ENCODE measurements around the gene MAP3K4. TPM values are rescaled to one million over a fixed set of nuclear protein-coding genes. Genes with fewer than 3 reads are reported as not detected.
A peak's percentile ranks its signal among the peaks of the same experiment; 100 is the strongest.
"Not testable (repeated sequence)": the region's sequence is repeated elsewhere in the genome, so short reads cannot be mapped to it uniquely, and the experiment has no call there.

MAP3K4 gene
- total RNA-seq, 1 donor from 2014 or later, result 59.8 TPM

- no peaks in the 10 kb centered on the region for H3K27me3 Mint-ChIP-seq (ENCODE audit: low read depth)
- peaks cover 29% of the 10 kb centered on the region for H3K4me1 Mint-ChIP-seq
- no peaks in the 10 kb centered on the region for H3K36me3 Mint-ChIP-seq
- no peak overlapping the region for H3K4me3 Mint-ChIP-seq
- no peak for TF ChIP-seq CTCF (IDR thresholded peaks at IDR 0.05; ENCODE audit: unreplicated experiment)
- H3K9me3 Mint-ChIP-seq, result no peaks in the 10 kb centered on the region
- no peak for DNase-seq (ENCODE audit: low spot score in 2 of 2, unreplicated experiment in 2 of 2)
- peak overlapping the region; percentile 77 for H3K27ac Mint-ChIP-seq
Measured at GRCh38 chr6:160974304-160974771, 17.2 kb upstream of the MAP3K4 start.

- Mint-ChIP-seq H3K36me3 (no peaks in the 10 kb centered on the region), H3K4me3 (no peak overlapping the region), H3K4me1 (peaks cover 29% of the 10 kb centered on the region), H3K27me3 (ENCODE audit: low read depth) (no peaks in the 10 kb centered on the region), H3K27ac (no peak overlapping the region), H3K9me3 (no peaks in the 10 kb centered on the region)
- no peak for TF ChIP-seq CTCF (IDR thresholded peaks at IDR 0.05; ENCODE audit: unreplicated experiment)
- no peak for DNase-seq (ENCODE audit: low spot score in 2 of 2, unreplicated experiment in 2 of 2)
Measured at GRCh38 chr6:160975162-160975561, 16.4 kb upstream of the MAP3K4 start.

GRCh38 chr6:160975961-160976360 lies 15.6 kb upstream of the MAP3K4 start:
- H3K4me3 Mint-ChIP-seq; H3K27me3 Mint-ChIP-seq (ENCODE audit: low read depth); H3K9me3 Mint-ChIP-seq; H3K27ac Mint-ChIP-seq; H3K36me3 Mint-ChIP-seq; DNase-seq (ENCODE audit: low spot score in 2 of 2, unreplicated experiment in 2 of 2): not testable (repeated sequence)
- H3K4me1 Mint-ChIP-seq, result peaks cover 29% of the 10 kb centered on the region

GRCh38 chr6:160978141-160978901 lies 13.2 kb upstream of the MAP3K4 start:
- TF ChIP-seq CTCF (IDR thresholded peaks at IDR 0.05; ENCODE audit: unreplicated experiment), result no peak
- Mint-ChIP-seq H3K27me3 (ENCODE audit: low read depth) (no peaks in the 10 kb centered on the region), H3K9me3 (peaks cover 12% of the 10 kb centered on the region), H3K36me3 (peaks cover 5% of the 10 kb centered on the region), H3K4me1 (peaks cover 25% of the 10 kb centered on the region), H3K4me3 (no peak overlapping the region), H3K27ac (no peak overlapping the region)
- DNase-seq (ENCODE audit: low spot score in 2 of 2, unreplicated experiment in 2 of 2), result no peak

- H3K4me1 Mint-ChIP-seq, result peaks cover 16% of the 10 kb centered on the region
- TF ChIP-seq CTCF (IDR thresholded peaks at IDR 0.05; ENCODE audit: unreplicated experiment), result no peak
- no peaks in the 10 kb centered on the region for H3K27me3 Mint-ChIP-seq (ENCODE audit: low read depth)
- no peak overlapping the region for H3K27ac Mint-ChIP-seq
- no peak overlapping the region for H3K4me3 Mint-ChIP-seq
- peaks cover 9% of the 10 kb centered on the region for H3K36me3 Mint-ChIP-seq
- no peak for DNase-seq (ENCODE audit: low spot score in 2 of 2, unreplicated experiment in 2 of 2)
- H3K9me3 Mint-ChIP-seq, result peaks cover 16% of the 10 kb centered on the region
Measured at GRCh38 chr6:160979061-160979708, 12.4 kb upstream of the MAP3K4 start.

GRCh38 chr6:160983377-160983948 lies 8.1 kb upstream of the MAP3K4 start:
- H3K27me3 Mint-ChIP-seq (ENCODE audit: low read depth); H3K4me3 Mint-ChIP-seq; DNase-seq (ENCODE audit: low spot score in 2 of 2, unreplicated experiment in 2 of 2); H3K27ac Mint-ChIP-seq; H3K4me1 Mint-ChIP-seq: not testable (repeated sequence)
- peaks cover 12% of the 10 kb centered on the region for H3K36me3 Mint-ChIP-seq
- peaks cover 32% of the 10 kb centered on the region for H3K9me3 Mint-ChIP-seq

All from mesothelial cell of epicardium (in vitro differentiated cells).